Suprapubic skin (tissue), 3 donors: Measurements from ENCODE around the gene MRPL10.

ENCODE experiments used
- EP300 ChIP-seq: sonication (generic); formaldehyde crosslinking; IDR thresholded peaks from one replicate; pipeline ENCODE4 v1.6.1; 2017; ENCODE audit warnings: antibody characterized with exemption
- POLR2A ChIP-seq, 2 donors: fragments of 450-650 bp; IDR thresholded peaks; one replicate each; pipeline ENCODE4 v1.6.1; 2017; ENCODE audit warnings: antibody characterized with exemption in 2 of 2, mild to moderate bottlenecking in 2 of 2, moderate library complexity in 2 of 2
- TF ChIP-seq, protein P1 (sequence below), 2 donors: fragments of 200-600 bp in 1 of 2; fragments of 450-650 bp in 1 of 2; sonication (generic) in 1 of 2; IDR thresholded peaks; one replicate each; pipeline ENCODE4 v1.5.1; 2016 to 2019; ENCODE audit warnings: antibody characterized with exemption in 2 of 2, mild to moderate bottlenecking in 1 of 2, moderate library complexity in 1 of 2

DNA sequence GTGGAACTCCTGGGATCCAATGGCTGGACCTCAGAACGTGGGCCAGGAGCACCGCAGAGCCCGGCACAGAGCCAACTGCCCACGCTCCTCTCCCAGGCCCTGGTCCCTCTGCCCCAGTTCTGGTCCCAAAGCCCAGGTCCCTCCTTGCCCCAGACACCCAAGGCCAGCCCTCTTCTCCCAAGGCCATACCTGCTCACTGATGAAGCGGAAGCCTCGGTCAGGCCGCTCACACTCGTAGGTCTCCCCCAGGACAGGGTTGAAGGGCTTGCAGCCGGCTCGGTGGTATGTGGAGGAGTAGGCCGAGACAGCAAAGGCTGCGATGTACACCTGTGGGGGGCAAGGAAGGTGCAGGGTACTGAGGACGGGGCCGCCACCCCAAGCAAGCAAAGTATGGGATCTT is 18.3 kb downstream of the MRPL10 start:
- TF ChIP-seq, protein P1, sequence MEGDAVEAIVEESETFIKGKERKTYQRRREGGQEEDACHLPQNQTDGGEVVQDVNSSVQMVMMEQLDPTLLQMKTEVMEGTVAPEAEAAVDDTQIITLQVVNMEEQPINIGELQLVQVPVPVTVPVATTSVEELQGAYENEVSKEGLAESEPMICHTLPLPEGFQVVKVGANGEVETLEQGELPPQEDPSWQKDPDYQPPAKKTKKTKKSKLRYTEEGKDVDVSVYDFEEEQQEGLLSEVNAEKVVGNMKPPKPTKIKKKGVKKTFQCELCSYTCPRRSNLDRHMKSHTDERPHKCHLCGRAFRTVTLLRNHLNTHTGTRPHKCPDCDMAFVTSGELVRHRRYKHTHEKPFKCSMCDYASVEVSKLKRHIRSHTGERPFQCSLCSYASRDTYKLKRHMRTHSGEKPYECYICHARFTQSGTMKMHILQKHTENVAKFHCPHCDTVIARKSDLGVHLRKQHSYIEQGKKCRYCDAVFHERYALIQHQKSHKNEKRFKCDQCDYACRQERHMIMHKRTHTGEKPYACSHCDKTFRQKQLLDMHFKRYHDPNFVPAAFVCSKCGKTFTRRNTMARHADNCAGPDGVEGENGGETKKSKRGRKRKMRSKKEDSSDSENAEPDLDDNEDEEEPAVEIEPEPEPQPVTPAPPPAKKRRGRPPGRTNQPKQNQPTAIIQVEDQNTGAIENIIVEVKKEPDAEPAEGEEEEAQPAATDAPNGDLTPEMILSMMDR (IDR thresholded peaks at IDR 0.05) = no peak
- no peak for TF ChIP-seq POLR2A (IDR thresholded peaks at IDR 0.05)
- TF ChIP-seq EP300 = no peak
